Retina (tissue), 1 donor: ENCODE measurements around the gene PITPNC1.
A peak's percentile ranks its signal among the peaks of the same experiment; 100 is the strongest.
"Not testable (repeated sequence)": the region's sequence is repeated elsewhere in the genome, so short reads cannot be mapped to it uniquely, and the experiment has no call there.

Experiments
- DNase-seq: peaks from one replicate; pipeline ENCODE4 v3.0.0-alpha.2; 2016

The PITPNC1 gene

GRCh38 chr17:67376737-67377487 lies at the start of gene PITPNC1:
Gene PITPNC1, plus strand, starts transcription at chr17:67377281.
- DNase-seq: peak; percentile 92

- DNase-seq: no peak
Measured at GRCh38 chr17:67328026-67328425, 49.1 kb upstream of the PITPNC1 start.

- not testable (repeated sequence) for DNase-seq
Measured at GRCh38 chr17:67331381-67332161, 45.5 kb upstream of the PITPNC1 start.

DNA sequence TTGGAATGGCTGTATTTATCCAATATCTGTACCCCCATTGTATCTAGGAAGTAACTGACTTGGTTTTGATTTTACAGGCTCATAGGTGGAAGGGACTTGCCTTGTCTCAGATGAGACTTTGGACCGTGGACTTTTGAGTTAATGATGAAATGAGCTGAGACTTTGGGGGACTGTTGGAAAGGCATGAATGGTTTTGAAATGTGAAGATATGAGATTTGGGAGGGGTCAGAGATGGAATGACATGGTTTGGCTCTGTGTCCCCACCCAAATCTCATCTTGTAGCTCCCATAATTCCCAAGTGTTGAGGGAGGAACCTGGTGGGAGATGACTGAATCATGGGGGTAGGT lies 44.9 kb upstream of the PITPNC1 start:
- not testable (repeated sequence) for DNase-seq

- no peak for DNase-seq
Measured at GRCh38 chr17:67335245-67335835, 41.7 kb upstream of the PITPNC1 start.

- DNase-seq: no peak
Measured at GRCh38 chr17:67336859-67337258, 40.2 kb upstream of the PITPNC1 start.

DNA sequence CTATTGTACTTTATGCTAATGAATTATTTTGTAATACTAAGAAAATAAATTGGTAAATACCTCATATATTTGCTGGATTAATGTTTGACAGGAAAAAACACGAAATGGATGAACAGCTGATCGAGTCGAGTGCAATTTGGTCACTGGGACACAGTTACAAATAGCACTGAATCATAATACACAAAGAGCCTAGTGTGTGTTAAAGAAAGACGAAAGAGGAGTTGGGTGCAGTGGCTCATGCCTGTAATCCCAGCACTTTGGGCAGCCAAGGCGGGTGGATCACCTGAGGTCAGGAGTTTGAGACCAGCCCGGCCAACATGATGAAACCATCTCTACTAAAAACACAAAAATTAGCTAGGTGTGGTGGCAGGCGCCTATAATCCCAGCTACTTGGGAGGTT lies 38.7 kb upstream of the PITPNC1 start:
- not testable (repeated sequence) for DNase-seq

DNA sequence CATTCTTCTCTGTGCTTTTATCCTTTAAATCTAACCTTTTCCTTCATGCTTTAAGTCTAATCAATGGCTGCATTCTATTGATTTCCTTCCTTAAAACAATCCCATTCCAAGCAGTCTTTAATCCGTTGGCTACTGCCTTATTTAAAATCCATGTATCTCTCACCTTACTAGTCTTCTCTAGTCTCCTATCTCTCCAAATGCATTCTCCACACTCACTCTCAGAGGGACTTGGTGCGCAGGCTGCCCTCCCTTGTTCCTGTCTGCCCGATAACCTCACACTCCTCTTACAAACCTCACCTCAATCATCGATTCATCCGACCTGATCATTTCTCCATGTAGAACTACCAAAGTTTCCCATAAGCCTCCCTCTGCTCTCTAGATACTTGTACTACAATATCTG lies 33.8 kb upstream of the PITPNC1 start:
- no peak for DNase-seq

DNA sequence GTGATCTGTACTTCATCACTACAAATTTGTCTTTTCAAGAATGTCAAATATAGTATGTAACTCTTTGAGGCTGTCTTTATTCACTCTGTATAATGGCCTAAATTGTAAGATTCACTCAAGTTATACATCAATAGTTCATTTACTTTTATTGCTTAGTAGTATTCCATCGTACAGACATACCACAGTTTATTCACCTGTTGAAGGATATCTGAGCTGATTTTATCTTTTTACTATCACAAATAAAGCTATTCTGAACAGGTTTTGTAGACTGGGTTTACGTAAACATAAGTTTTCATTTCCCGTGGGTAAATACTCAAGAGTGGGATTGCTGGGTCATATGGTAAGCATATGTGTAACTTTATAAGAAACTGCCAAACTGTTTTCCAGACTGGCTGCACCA lies 29.3 kb upstream of the PITPNC1 start:
- DNase-seq: no peak

- DNase-seq: no peak
Measured at GRCh38 chr17:67349420-67349819, 27.7 kb upstream of the PITPNC1 start.

GRCh38 chr17:67353161-67353560 lies 23.9 kb upstream of the PITPNC1 start:
- DNase-seq: no peak

GRCh38 chr17:67353929-67354574 lies 23.0 kb upstream of the PITPNC1 start:
- no peak for DNase-seq

DNA sequence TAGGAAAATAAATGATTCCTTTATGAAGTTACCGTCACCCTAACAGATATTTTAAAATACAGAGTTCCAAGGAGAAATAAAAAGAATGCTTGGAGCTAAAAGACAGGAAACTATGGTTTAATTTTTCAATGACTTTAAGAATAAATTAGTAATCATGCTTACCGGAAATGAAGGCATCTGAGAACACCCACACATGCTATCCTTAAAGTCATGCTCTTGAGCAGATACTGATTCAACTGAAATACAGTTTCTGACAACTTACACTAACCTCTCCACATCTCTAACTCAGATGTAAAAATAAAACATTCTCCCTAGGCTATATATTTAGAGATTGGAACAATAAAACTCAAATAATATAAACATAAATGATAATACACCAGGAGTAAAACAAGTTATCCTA lies 18.5 kb upstream of the PITPNC1 start:
- DNase-seq: no peak

GRCh38 chr17:67359960-67360791 lies 16.9 kb upstream of the PITPNC1 start:
- DNase-seq: no peak

GRCh38 chr17:67360880-67361279 lies 16.2 kb upstream of the PITPNC1 start:
- DNase-seq: no peak

DNA sequence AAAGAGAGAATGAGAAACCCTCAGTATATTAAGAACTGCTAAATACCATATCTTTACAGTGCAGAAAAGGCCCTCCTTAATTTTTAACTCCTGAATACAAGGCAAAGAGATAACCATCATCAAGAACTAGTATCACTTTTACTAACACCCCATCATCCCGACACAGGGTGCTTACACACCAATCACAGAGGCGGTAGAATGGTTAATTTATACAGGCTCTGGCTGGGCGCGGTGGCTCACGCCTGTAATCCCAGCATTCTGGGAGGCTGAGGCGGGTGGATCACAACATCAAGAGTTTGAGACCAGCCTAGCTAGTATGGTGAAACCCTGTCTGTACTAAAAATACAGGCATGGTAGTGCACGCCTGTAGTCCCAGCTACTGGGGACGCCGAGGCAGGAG lies 14.9 kb upstream of the PITPNC1 start:
- no peak for DNase-seq

DNA sequence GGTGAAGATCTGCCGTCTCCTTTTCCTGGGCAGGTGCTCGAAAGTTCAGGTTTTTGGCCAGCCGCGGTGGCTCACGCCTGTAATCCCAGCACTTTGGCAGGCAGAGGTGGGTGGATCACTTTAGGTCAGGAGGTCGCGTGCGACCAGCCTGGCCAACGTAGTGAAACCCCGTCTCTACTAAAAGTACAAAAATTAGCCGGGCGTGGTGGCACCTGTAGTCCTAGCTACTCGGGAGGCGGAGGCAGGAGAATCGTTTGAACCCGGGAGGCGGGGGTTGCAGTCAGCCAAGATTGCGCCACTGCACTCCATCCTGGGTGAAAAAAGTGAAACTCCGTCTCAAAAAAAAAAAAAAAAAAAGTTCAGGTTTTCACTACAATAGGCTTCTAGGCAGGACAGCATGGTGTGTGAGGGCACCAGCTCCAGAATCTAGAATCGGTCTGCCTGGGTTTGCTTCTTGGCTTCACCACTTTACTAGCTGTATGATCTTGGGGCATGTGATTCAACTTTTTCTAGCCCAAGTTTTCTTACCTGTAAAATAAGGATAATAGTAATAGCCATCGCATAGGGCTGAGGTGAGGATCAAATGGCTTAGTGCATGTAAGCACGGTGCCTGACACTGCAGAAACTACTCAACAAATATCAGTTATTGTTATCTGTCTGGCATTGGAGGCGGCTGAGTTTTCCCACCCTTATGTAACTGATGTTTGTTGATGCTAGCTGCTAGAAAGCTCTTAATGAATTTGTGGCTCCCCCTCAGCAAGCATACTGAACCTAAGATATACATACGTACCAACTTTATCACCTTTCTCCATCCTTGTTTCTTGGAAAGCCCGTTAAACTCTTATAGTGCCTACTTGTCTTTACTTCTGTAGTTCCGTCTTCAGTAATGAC lies 12.0 kb upstream of the PITPNC1 start:
- no peak for DNase-seq

DNA sequence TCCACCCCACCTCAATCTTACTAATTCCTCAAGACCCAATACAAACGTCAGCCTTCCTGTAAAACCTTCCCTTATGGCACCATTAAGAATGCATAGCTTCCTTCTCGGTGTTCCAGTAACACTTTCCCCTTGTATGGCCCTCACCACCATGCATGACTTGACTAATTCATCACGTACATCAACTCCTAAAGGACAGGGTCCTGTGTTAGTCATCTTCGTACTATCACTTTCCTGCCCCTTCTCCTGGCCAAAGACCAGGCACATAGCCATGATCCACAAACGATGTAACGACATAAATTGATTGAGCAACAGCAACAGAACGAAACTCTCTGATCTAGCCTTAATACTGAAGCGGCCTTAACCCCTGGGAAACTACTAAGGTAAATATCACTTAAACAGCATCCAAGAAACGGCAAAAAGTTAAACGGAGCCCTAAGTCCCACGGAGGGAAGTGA lies 11.3 kb upstream of the PITPNC1 start:
- DNase-seq: no peak

DNA sequence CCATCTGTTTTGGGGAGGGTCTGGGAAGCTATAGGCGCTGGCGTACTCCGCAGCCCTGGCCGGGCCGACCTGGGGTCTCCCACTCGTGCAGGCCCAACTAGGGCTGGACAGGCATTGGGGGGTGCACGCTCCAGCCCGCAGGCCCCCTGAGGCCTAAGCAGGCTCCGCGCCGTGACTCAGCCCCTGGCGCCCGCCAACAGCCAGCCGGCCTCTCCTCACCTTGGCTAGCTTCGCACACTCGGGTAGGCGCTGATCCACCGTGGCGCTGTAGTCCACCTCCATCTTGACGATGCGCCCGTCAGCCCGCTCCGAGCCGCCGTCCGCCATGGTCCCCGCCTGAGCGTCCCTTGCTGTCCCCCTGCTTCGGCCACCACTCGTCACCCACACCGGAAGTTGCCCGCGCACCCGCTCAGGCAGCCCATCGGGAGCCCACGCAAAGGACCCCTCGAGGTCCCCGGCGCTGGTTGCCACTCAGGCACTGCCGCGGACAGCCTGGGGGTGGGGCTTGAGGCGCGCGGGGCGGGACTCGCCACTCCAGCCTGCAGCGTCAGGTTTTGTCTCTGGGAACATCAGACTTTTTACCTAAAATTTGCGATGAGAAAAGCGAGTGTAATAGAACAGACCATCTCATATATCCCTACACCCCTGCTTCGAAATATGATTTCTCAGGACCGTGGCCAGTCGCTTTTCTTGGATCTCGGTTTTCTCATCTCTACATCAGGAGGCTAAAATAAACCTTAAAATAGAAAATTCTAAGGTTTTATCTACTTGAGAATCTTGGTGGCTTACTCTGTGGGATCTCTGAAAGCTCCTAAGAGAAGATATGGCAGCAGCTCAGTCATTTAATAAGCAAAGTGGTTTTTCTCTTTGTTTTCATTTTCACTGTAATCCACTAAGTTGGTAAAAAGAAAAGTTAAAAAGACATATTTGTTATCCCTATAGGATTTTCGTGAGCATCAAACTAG lies 10.6 kb upstream of the PITPNC1 start, which contains the start of gene PSMD12:
Gene PSMD12, minus strand, starts transcription at position 385 of the 965 bp plus-strand sequence. Its CDS starts 58 bp downstream, at position 327.
- peak; percentile 97 for DNase-seq

DNA sequence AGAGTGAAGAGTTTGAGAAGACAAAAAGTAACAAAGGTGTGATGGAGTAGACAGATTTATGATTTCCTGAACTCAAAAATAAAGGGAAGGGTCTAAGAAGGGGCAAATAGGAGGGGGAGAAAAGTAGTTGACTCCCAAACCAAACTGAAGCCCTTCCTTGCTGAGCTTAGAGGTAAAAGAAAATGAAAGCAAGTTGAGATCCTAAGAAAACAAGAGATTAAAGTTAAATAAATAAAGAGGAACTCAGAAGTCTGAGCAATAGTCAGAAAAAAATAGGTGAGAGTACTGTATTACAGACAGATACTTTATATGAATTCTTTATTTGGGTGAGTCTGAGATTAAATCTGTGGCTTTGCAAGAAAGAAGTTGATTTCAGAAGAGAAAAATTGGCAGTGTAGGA lies 7.4 kb upstream of the PITPNC1 start:
- DNase-seq: no peak
